Adrenal gland (tissue), 5 donors: ENCODE measurements around the gene TTC23L.

Source experiments
- CTCF ChIP-seq, 6 experiments: fragments of 450-650 bp in 4 of 6; fragments of 200-600 bp in 2 of 6; sonication (generic) in 1 of 6; IDR thresholded peaks; 1 replicate in 5 of 6; 2 replicates in 1 of 6; pipeline versions ENCODE4 v1.5.1 to v1.8.0; 2016 to 2021; ENCODE audit warnings: antibody characterized with exemption in 6 of 6, mild to moderate bottlenecking in 2 of 6, moderate library complexity in 1 of 6
- POLR2A ChIP-seq, 2 donors: fragments of 450-650 bp; IDR thresholded peaks; one replicate each; pipeline ENCODE4 v1.6.1; 2017; ENCODE audit warnings: antibody characterized with exemption in 2 of 2, mild to moderate bottlenecking in 2 of 2, moderate library complexity in 1 of 2
- donor health status: DM: no; HTN: no; CAD: no.

GRCh38 chr5:34813509-34813908 is 25.5 kb upstream of the TTC23L start:
- TF ChIP-seq CTCF (IDR thresholded peaks at IDR 0.05) (no peak), POLR2A (IDR thresholded peaks at IDR 0.05) (no peak)
